ENCODE results near the gene ZNF813.
"Not testable (repeated sequence)": the region's sequence is repeated elsewhere in the genome, so short reads cannot be mapped to it uniquely, and the experiment has no call there.

Gene ZNF813

DNA sequence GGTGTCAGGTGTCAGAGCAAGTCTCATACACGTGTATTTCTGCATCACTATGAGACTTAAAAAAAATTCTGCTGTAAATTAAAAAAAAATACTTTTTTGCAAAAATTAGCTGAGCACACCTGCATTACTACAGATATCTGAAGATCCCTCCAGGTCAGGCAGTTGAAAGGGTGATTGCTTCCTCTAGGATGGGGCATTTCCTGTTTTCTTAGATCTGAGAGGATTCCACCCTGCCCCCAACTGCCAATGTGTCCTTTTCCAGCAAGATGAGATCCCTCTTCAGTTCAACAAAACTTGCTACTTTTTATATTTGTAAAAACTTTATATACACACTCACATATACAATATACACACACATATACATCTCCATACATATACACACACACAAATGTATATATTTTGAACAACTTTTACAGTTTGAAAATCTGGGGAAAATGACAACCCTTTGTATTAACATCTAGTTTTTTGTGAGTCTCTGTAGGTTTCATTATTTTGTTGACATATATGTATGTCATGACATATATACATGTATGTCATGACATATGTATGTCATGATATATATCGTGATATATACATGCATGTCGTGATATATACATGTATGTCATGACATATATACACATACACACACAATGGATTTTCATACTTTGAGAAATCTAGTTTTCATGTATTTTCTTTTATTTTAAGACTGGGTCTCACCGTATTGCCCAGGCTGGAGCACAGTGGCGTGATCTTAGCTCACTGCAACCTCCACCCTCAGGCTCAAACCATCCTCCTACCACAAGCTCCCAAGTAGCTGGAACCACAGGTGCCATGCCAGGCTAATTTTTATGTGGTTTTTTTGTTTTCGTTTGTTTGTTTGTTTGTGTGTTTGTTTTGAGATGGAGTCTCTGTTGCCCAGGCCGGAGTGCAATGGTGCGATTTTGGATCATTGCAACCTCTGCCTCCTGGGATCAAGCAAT lies 17.8 kb downstream of the ZNF813 start:
- Histone ChIP-seq H4K20me1 (ENCODE audit: insufficient read depth) (no peaks in the 10 kb centered on the region), H3K36me3 (ENCODE audit: insufficient read depth) (no peaks in the 10 kb centered on the region), H3K4me2 (no peak overlapping the region), H3K4me1 (ENCODE audit: low read depth, poor library complexity, severe bottlenecking) (no peaks in the 10 kb centered on the region), H3K79me2 (ENCODE audit: insufficient read depth, low read depth) (no peaks in the 10 kb centered on the region), H3K27me3 (ENCODE audit: insufficient read depth, low read depth) (no peaks in the 10 kb centered on the region), H2AFZ (ENCODE audit: low read depth) (no peak overlapping the region), H3K27ac (no peak overlapping the region), H3K4me3 (IDR thresholded peaks at IDR 0.05; ENCODE audit: insufficient read depth, low read depth, low read length) (no peak overlapping the region), H3K9ac (no peak overlapping the region)
- TF ChIP-seq, protein P1, sequence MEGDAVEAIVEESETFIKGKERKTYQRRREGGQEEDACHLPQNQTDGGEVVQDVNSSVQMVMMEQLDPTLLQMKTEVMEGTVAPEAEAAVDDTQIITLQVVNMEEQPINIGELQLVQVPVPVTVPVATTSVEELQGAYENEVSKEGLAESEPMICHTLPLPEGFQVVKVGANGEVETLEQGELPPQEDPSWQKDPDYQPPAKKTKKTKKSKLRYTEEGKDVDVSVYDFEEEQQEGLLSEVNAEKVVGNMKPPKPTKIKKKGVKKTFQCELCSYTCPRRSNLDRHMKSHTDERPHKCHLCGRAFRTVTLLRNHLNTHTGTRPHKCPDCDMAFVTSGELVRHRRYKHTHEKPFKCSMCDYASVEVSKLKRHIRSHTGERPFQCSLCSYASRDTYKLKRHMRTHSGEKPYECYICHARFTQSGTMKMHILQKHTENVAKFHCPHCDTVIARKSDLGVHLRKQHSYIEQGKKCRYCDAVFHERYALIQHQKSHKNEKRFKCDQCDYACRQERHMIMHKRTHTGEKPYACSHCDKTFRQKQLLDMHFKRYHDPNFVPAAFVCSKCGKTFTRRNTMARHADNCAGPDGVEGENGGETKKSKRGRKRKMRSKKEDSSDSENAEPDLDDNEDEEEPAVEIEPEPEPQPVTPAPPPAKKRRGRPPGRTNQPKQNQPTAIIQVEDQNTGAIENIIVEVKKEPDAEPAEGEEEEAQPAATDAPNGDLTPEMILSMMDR (conservative IDR thresholded peaks at IDR 0.05; ENCODE audit: low read depth, low read length): no peak

DNA sequence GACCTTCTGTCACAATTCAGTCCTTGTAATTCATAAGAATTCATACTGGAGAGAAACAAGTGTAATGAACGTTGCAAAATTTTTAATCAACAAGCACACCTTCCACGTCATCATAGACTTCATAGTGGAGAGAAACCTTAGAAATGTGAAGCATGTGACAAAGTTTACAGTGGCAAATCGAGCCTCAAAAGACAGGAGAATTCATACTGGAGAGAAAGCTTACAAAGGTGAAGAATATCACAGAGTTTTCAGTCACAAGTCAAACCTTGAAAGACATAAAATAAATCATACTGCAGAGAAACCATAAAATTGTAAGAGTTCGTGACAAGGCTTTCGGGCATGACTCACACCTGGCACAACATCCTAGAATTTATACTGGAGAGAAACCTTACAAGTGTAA lies 24.6 kb downstream of the ZNF813 start:
- H3K4me1 ChIP-seq (ENCODE audit: low read depth, poor library complexity, severe bottlenecking): no peaks in the 10 kb centered on the region
- no peak overlapping the region for H3K27ac ChIP-seq
- H2AFZ ChIP-seq (ENCODE audit: low read depth): no peak overlapping the region
- no peak overlapping the region for H3K4me3 ChIP-seq (IDR thresholded peaks at IDR 0.05; ENCODE audit: insufficient read depth, low read depth, low read length)
- no peak overlapping the region for H3K4me2 ChIP-seq
- H3K27me3 ChIP-seq (ENCODE audit: insufficient read depth, low read depth): no peaks in the 10 kb centered on the region
- H3K79me2 ChIP-seq (ENCODE audit: insufficient read depth, low read depth): no peaks in the 10 kb centered on the region
- TF ChIP-seq, protein P1 (conservative IDR thresholded peaks at IDR 0.05; ENCODE audit: low read depth, low read length): no peak
- H3K9ac ChIP-seq: no peak overlapping the region
- H3K36me3 ChIP-seq (ENCODE audit: insufficient read depth): no peaks in the 10 kb centered on the region
- H4K20me1 ChIP-seq (ENCODE audit: insufficient read depth): no peaks in the 10 kb centered on the region

DNA sequence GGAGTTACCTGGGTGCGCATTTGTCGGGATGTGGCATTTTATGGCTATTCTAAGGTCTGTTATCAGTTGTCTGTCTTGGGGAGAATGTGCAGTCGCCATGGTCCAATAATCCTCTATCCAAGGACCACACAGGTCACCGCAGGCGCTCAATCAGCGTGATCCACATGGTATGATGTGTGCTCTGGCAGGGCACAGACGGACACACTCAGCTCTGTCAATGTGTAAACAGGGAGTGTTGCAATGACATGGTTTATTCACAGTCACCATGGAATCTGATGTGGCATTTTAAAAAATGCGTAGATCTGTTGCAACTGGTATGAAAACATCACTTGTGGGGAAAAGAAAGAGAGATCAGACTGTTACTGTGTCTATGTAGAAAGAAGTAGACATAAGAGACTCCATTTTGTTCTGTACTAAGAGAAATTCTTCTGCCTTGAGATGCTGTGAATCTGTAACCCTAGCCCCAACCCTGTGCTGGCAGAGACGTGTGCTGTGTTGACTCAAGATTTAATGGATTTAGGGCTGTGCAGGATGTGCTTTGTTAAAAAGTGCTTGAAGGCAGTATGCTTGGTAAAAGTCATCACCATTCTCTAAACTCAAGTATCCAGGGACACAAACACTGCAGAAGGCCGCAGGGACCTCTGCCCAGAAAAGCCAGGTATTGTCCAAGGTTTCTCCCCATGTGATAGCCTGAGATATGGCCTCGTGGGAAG lies 29.9 kb downstream of the ZNF813 start:
- H4K20me1 ChIP-seq (ENCODE audit: insufficient read depth); H3K27me3 ChIP-seq (ENCODE audit: insufficient read depth, low read depth); H2AFZ ChIP-seq (ENCODE audit: low read depth); H3K36me3 ChIP-seq (ENCODE audit: insufficient read depth); H3K4me3 ChIP-seq (IDR thresholded peaks at IDR 0.05; ENCODE audit: insufficient read depth, low read depth, low read length); H3K4me1 ChIP-seq (ENCODE audit: low read depth, poor library complexity, severe bottlenecking); H3K4me2 ChIP-seq; H3K27ac ChIP-seq; H3K9ac ChIP-seq; H3K79me2 ChIP-seq (ENCODE audit: insufficient read depth, low read depth): not testable (repeated sequence)

DNA sequence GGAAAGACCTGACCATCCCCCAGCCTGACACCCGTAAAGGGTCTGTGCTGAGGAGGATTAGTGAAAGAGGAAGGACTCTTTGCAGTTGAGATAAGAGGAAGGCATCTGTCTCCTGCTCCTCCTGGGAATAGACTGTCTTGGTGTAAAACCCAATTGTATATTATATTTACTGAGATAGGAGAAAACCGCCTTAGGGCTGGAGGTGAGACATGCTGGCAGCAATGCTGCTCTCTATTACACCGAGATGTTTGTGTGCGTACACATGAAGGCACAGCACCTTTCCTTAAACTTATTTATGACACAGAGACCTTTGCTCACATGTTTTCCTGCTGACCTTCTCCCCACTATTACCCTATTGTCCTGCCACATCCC lies 30.5 kb downstream of the ZNF813 start:
- not testable (repeated sequence) for H3K9ac ChIP-seq; H3K27me3 ChIP-seq (ENCODE audit: insufficient read depth, low read depth); H3K4me3 ChIP-seq (IDR thresholded peaks at IDR 0.05; ENCODE audit: insufficient read depth, low read depth, low read length); H4K20me1 ChIP-seq (ENCODE audit: insufficient read depth); H3K4me1 ChIP-seq (ENCODE audit: low read depth, poor library complexity, severe bottlenecking); H3K79me2 ChIP-seq (ENCODE audit: insufficient read depth, low read depth); H3K4me2 ChIP-seq; H3K27ac ChIP-seq; H2AFZ ChIP-seq (ENCODE audit: low read depth); H3K36me3 ChIP-seq (ENCODE audit: insufficient read depth)

DNA sequence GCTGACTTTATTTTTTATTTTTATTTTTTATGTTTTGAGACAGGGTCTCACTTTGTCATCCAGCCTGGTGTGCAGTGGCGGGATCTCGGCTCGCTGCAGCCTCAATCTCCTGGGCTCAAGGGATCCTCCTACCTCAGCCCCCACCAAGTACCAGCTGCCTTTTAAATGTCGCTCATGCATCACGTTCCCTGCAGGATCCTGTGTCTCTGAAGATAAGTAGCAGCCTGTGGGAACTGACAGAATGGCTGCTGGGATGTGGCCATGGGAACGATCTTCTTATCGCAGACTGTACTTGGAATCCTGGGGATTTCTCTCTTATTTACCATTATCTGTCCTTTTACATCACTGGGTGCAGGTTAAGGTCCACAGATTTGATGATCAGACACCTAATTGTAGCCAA lies 35.6 kb downstream of the ZNF813 start:
- not testable (repeated sequence) for H3K9ac ChIP-seq; H3K79me2 ChIP-seq (ENCODE audit: insufficient read depth, low read depth); H3K4me3 ChIP-seq (IDR thresholded peaks at IDR 0.05; ENCODE audit: insufficient read depth, low read depth, low read length); H3K4me1 ChIP-seq (ENCODE audit: low read depth, poor library complexity, severe bottlenecking); H3K27ac ChIP-seq; H3K4me2 ChIP-seq; H3K36me3 ChIP-seq (ENCODE audit: insufficient read depth); H3K27me3 ChIP-seq (ENCODE audit: insufficient read depth, low read depth); H4K20me1 ChIP-seq (ENCODE audit: insufficient read depth); H2AFZ ChIP-seq (ENCODE audit: low read depth)

DNA sequence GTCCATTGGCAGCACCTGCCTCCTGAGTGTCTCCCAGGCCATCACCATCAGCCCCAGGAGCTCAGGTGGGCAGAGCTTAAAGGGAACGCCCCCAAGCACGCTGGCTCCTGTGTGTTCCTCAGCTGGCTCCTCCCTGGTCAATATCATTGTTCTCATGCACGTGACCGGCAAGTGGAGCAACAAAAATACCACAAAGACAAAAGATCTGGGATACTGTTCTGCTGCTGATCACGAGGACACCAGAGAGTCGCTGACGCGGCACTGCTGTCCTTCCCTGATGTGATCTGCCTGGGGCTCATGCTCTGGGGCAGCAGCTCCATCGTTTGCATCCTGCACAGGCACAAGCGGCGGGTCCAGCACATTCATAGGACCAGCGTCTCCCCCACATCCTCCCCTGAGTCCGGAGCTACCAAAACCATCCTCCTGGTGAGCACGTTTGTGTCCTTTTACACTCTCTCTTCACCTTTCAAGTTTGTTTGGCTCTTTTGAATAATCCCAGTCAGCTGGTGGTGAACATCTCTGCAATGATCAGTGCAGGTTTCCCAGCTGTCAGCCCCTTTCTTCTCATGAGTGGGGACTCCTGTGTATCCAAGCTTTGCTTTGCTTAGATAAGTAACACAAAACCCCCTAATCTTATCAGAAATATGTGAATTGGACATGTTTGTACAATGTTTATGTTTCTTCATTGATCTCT lies 36.3 kb downstream of the ZNF813 start:
- not testable (repeated sequence) for H2AFZ ChIP-seq (ENCODE audit: low read depth); H3K9ac ChIP-seq; H3K36me3 ChIP-seq (ENCODE audit: insufficient read depth); H3K79me2 ChIP-seq (ENCODE audit: insufficient read depth, low read depth); H3K4me2 ChIP-seq; H3K4me3 ChIP-seq (IDR thresholded peaks at IDR 0.05; ENCODE audit: insufficient read depth, low read depth, low read length); H4K20me1 ChIP-seq (ENCODE audit: insufficient read depth); H3K27me3 ChIP-seq (ENCODE audit: insufficient read depth, low read depth); H3K4me1 ChIP-seq (ENCODE audit: low read depth, poor library complexity, severe bottlenecking); H3K27ac ChIP-seq

DNA sequence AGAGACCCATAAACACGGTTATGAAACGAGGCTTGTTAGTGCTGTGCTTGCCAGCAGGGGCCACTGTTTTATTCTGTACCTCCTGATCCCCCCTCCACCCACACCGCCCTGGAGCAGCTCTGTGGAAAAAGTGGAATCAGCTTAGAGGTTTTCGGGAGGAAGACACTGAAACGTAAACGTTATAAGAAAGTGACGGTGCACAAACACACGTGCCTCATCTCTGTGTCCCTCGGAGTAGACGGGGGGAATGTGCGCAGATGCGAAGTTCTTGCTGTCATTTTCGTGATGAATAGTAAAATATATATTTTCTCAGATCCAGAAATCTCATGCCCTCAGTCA lies 36.8 kb downstream of the ZNF813 start:
- not testable (repeated sequence) for H4K20me1 ChIP-seq (ENCODE audit: insufficient read depth); H3K27ac ChIP-seq; H3K4me1 ChIP-seq (ENCODE audit: low read depth, poor library complexity, severe bottlenecking); H2AFZ ChIP-seq (ENCODE audit: low read depth); H3K4me3 ChIP-seq (IDR thresholded peaks at IDR 0.05; ENCODE audit: insufficient read depth, low read depth, low read length); H3K79me2 ChIP-seq (ENCODE audit: insufficient read depth, low read depth); H3K27me3 ChIP-seq (ENCODE audit: insufficient read depth, low read depth); H3K4me2 ChIP-seq; H3K36me3 ChIP-seq (ENCODE audit: insufficient read depth); H3K9ac ChIP-seq

All from KMS-11 (cell line).